Uterus (tissue), 2 donors: ENCODE data around the gene FAT1.

ENCODE experiments used
- POLR2A ChIP-seq, 2 donors: fragments of 450-650 bp; IDR thresholded peaks; one replicate each; pipeline ENCODE4 v1.6.1; 2016; ENCODE audit warnings: antibody characterized with exemption in 2 of 2, mild to moderate bottlenecking in 1 of 2, moderate library complexity in 1 of 2
- TF ChIP-seq, protein P1 (sequence below), 4 experiments: fragments of 200-600 bp in 2 of 4; fragments of 450-650 bp in 2 of 4; sonication (generic) in 2 of 4; IDR thresholded peaks; one replicate each; pipeline ENCODE4 v1.5.1; 2016 to 2019; ENCODE audit warnings: antibody characterized with exemption in 4 of 4, mild to moderate bottlenecking in 2 of 4, moderate library complexity in 1 of 4

GRCh38 chr4:186602978-186603377 lies 120.7 kb downstream of the FAT1 start:
- no peak for TF ChIP-seq POLR2A (IDR thresholded peaks at IDR 0.05)
- TF ChIP-seq, protein P1, sequence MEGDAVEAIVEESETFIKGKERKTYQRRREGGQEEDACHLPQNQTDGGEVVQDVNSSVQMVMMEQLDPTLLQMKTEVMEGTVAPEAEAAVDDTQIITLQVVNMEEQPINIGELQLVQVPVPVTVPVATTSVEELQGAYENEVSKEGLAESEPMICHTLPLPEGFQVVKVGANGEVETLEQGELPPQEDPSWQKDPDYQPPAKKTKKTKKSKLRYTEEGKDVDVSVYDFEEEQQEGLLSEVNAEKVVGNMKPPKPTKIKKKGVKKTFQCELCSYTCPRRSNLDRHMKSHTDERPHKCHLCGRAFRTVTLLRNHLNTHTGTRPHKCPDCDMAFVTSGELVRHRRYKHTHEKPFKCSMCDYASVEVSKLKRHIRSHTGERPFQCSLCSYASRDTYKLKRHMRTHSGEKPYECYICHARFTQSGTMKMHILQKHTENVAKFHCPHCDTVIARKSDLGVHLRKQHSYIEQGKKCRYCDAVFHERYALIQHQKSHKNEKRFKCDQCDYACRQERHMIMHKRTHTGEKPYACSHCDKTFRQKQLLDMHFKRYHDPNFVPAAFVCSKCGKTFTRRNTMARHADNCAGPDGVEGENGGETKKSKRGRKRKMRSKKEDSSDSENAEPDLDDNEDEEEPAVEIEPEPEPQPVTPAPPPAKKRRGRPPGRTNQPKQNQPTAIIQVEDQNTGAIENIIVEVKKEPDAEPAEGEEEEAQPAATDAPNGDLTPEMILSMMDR (IDR thresholded peaks at IDR 0.05) = no peak
